SHP77 treated with DMSO at 0.1 percent for 48 hours (cell line): ENCODE measurements around the gene SH2D7.
A peak's percentile ranks its signal among the peaks of the same experiment; 100 is the strongest.

Experiments used
- DNase-seq: peaks from one replicate; lab custom pipeline; 2025; lab: John Stamatoyannopoulos, UW

The SH2D7 gene

GRCh38 chr15:78104566-78105475, 12.5 kb downstream of the SH2D7 start:
- no peak for DNase-seq

GRCh38 chr15:78105476-78106241, 13.3 kb downstream of the SH2D7 start:
- DNase-seq: no peak

- DNase-seq: no peak
These were observed 15.1 kb downstream of the SH2D7 start for GRCh38 chr15:78107471-78107870.

GRCh38 chr15:78108300-78109084, 16.1 kb downstream of the SH2D7 start:
- DNase-seq: peak; percentile 34

- no peak for DNase-seq
These were observed 16.8 kb downstream of the SH2D7 start for GRCh38 chr15:78109156-78109555.

GRCh38 chr15:78110096-78110495, 17.7 kb downstream of the SH2D7 start:
- DNase-seq: no peak

GRCh38 chr15:78110916-78111475, 18.6 kb downstream of the SH2D7 start:
- DNase-seq: no peak

- DNase-seq: no peak
These were observed 19.4 kb downstream of the SH2D7 start for GRCh38 chr15:78111788-78112187.

- no peak for DNase-seq
These were observed 20.2 kb downstream of the SH2D7 start for GRCh38 chr15:78112551-78112950.

GRCh38 chr15:78120523-78120922, 28.2 kb downstream of the SH2D7 start:
- DNase-seq: no peak

GRCh38 chr15:78125267-78125666, 32.9 kb downstream of the SH2D7 start:
- no peak for DNase-seq

GRCh38 chr15:78127882-78128281, 35.5 kb downstream of the SH2D7 start:
- no peak for DNase-seq

- DNase-seq: no peak
These were observed 36.9 kb downstream of the SH2D7 start for GRCh38 chr15:78129077-78129750.

GRCh38 chr15:78129751-78130287, 37.5 kb downstream of the SH2D7 start:
- no peak for DNase-seq

- no peak for DNase-seq
These were observed 38.3 kb downstream of the SH2D7 start for GRCh38 chr15:78130466-78131294.

GRCh38 chr15:78131295-78132061, 39.1 kb downstream of the SH2D7 start, which contains the start of gene CIB2:
Gene CIB2 (minus strand): TSS chr15:78131445. CDS start chr15:78131215, 230 bp downstream.
- no peak for DNase-seq

- no peak for DNase-seq
These were observed 41.4 kb downstream of the SH2D7 start for GRCh38 chr15:78133801-78134200.

- DNase-seq: no peak
These were observed 47.2 kb downstream of the SH2D7 start for GRCh38 chr15:78139578-78139977.

GRCh38 chr15:78140292-78140691, 47.9 kb downstream of the SH2D7 start:
- no peak for DNase-seq
